ENCODE measurements around the gene DNMT3L. TPM values are rescaled to one million over a fixed set of nuclear protein-coding genes. Genes with fewer than 3 reads are reported as not detected.
"Not testable (repeated sequence)": the region's sequence is repeated elsewhere in the genome, so short reads cannot be mapped to it uniquely, and the experiment has no call there.

Gene DNMT3L
- total RNA-seq, 4 donors from 2014 or later: not detected

GRCh38 chr21:44240353-44240752 is 21.3 kb downstream of the DNMT3L start:
- not testable (repeated sequence) for H3K36me3 ChIP-seq; H3K4me3 ChIP-seq; H3K4me1 ChIP-seq; H3K9me3 ChIP-seq; DNase-seq (ENCODE audit: low spot score in 2 of 2); H3K27ac ChIP-seq; H3K27me3 ChIP-seq
- WGBS: no CpG with 5 or more reads among the region's 46 CpGs

DNA sequence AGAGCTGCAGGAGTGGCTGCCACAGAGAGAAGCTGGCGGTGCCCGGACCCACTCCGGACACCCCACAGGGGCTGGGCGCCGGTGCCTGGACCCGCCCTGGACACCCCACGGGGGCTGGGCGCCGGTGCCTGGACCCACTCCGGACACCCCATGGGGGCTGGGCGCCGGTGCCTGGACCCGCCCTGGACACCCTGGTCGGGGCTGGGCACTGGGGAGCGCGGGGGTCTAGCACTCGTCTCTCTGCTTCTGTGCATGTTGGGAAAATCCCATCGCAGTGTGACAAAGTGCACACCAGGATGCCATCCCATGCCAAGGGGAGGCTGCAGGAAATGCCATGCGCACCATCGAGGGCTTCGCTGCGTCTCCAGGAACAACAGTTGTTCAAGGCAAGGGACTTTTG is 32.1 kb downstream of the DNMT3L start:
- not testable (repeated sequence) for H3K27me3 ChIP-seq; H3K9me3 ChIP-seq; H3K4me3 ChIP-seq; H3K27ac ChIP-seq; H3K4me1 ChIP-seq; H3K36me3 ChIP-seq; DNase-seq (ENCODE audit: low spot score in 2 of 2)
- WGBS: no CpG with 5 or more reads among the region's 22 CpGs

DNA sequence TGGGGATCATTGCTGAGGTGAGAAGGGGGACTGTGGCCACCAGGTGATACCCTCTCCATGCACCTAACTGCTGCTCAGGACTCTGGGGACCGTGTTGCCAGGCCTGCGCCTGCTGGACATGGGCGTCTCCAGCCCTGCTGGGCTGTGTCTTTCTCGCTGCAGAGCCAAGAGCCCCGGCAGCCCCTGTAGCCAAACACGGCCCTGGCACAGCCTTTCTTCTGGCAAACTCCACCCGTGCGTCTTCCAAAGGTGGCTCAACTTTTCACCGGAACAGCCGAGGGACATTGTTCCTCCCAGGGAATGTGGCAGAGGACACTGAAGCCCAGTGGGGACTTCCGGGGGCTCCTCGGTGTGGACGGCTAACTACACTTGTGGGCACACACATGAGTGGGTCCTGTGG is 33.6 kb downstream of the DNMT3L start:
- not testable (repeated sequence) for DNase-seq (ENCODE audit: low spot score in 2 of 2); H3K36me3 ChIP-seq; H3K9me3 ChIP-seq; H3K4me3 ChIP-seq; H3K4me1 ChIP-seq; H3K27ac ChIP-seq; H3K27me3 ChIP-seq
- no CpG with 5 or more reads among the region's 13 CpGs for WGBS

GRCh38 chr21:44227614-44228013 is 34.1 kb downstream of the DNMT3L start:
- peak in 1 of 2 donors; percentile 14 for DNase-seq (ENCODE audit: low spot score in 2 of 2)
- not testable (repeated sequence) for H3K27ac ChIP-seq, H3K27me3 ChIP-seq, H3K36me3 ChIP-seq, H3K9me3 ChIP-seq, H3K4me3 ChIP-seq, H3K4me1 ChIP-seq
- no CpG with 5 or more reads among the region's 9 CpGs for WGBS

DNA sequence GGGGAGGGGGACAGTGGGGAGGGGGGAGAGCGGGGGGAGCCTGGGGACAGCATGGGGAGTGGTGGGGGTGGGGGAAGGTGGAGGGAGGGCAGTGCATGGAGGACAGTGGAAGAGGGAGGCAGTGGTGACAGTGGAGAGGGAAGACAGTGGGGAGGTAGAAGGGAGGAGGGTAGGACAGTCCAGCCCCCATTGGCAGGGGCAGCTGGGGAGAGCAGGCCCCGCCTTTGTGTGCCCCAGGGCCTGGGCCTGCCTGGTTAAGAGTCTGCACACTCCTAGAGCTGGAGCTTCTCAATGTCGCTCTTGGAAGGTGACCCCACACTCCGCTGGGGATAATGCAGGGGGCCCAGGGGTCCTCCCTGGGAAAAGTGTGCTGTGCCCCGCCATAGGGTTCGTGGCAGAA is 36.1 kb downstream of the DNMT3L start:
- H3K9me3 ChIP-seq; H3K4me3 ChIP-seq; H3K36me3 ChIP-seq; H3K27ac ChIP-seq; DNase-seq (ENCODE audit: low spot score in 2 of 2); H3K4me1 ChIP-seq; H3K27me3 ChIP-seq: not testable (repeated sequence)
- no CpG with 5 or more reads among the region's 6 CpGs for WGBS

DNA sequence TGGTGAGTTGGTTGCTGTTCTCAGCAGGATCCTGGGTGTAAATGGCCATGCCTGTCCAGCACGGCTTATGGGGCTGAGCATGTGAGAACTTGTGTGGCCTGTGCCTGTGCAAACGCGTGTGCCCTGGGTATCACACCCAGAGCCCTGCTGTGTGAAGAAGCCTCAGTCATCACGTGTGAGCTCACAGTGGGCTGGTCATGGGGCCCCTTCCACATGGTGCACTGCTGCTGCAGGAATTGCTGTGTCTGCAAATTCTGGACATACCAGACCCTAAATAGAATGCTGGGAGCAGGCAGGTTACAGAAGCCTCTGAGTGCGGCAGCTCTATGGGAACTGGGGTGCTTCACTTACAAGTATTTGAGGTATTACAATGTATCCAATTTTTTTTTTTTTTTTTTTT is 38.4 kb downstream of the DNMT3L start:
- H3K9me3 ChIP-seq; H3K4me1 ChIP-seq; H3K27ac ChIP-seq; H3K4me3 ChIP-seq; H3K27me3 ChIP-seq; H3K36me3 ChIP-seq; DNase-seq (ENCODE audit: low spot score in 2 of 2): not testable (repeated sequence)
- WGBS: no CpG with 5 or more reads among the region's 5 CpGs

DNA sequence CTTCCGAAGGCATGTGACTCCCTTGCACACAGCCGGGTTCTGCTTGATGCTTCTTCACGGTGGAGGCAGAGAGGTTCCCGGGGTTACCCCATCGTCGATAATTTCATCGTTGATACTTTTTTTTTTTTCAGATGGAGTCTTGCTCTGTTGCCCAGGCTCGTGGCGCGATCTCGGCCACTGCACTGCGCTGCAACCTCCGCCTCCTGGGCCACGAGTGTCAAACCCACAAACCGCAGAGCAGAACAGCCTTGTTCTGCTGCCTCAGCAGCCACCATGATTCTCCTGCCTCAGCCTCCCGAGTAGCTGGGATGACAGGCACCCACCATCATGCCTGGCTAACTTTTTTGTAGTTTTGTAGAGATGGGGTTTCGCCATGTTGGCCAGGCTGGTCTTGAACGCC is 41.0 kb downstream of the DNMT3L start:
- no CpG with 5 or more reads among the region's 18 CpGs for WGBS
- not testable (repeated sequence) for H3K27me3 ChIP-seq; DNase-seq (ENCODE audit: low spot score in 2 of 2); H3K27ac ChIP-seq; H3K4me3 ChIP-seq; H3K4me1 ChIP-seq; H3K36me3 ChIP-seq; H3K9me3 ChIP-seq

GRCh38 chr21:44218461-44218860 is 43.2 kb downstream of the DNMT3L start:
- H3K36me3 ChIP-seq; DNase-seq (ENCODE audit: low spot score in 2 of 2); H3K27ac ChIP-seq; H3K4me3 ChIP-seq; H3K27me3 ChIP-seq; H3K9me3 ChIP-seq; H3K4me1 ChIP-seq: not testable (repeated sequence)
- WGBS: no CpG with 5 or more reads among the region's 8 CpGs

DNA sequence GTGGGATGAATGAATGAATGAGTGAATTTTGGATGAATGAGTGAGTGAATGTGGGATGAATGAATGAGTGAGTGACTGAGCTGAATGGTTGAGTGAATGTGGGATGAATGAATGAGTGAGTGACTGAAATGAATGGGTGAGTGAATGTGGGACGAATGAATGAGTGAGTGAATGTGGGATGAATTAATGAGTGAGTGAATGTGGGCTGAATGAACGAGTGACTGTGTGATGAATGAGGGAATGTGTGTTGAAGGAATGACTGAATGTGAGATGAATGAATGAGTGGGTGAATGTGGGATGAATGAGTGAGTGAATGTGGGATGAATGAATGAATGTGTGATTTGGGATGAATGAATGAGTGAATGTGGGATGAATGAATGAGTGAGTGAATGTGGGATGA is 49.7 kb downstream of the DNMT3L start:
- DNase-seq (ENCODE audit: low spot score in 2 of 2); H3K4me3 ChIP-seq; H3K36me3 ChIP-seq; H3K27me3 ChIP-seq; H3K9me3 ChIP-seq; H3K4me1 ChIP-seq; H3K27ac ChIP-seq: not testable (repeated sequence)
- WGBS: 94% methylated on average over 2 of the region's 2 CpGs

GRCh38 chr21:44211574-44211973 is 50.1 kb downstream of the DNMT3L start:
- DNase-seq (ENCODE audit: low spot score in 2 of 2); H3K36me3 ChIP-seq: not testable (repeated sequence)
- WGBS: 100% methylated on average over 1 of the region's 3 CpGs

DNA sequence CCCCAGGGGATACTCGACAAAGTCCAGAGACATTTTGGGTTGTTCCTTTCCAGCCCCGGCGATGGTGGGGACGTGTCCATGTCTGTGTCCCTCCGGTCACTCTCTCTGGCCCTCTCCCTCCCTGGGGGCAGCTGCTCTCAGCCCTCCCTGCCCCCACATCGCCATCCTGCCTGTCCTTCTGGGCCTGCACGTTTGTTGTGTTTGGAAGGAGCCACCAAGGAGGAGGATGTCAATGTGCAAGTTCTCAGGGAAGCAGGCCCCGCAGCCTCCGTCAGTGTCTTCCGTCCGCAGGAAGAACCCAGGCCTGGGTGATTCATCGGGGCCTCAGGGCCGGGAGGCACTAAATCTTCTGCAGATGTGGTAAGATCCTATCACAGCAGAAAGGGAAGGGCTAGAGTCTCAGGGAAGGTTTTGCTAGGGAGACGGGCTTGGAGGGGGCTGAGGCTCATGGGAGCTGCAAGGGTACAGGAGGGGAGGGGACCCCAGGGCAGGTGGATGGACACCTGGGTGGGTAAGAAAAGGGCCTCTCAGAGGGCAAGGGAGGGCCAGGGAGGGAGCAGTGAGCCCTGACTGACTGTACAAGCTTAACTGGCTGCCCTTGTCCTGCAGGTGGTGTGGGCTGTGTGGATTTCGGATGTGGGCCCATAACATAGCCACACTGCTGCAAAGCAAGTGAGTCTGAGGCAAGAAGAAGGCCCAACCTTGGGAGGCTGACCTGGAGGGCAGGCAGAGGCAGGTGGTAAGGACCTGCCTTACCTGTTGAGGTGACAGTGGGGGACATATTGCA is 53.6 kb downstream of the DNMT3L start:
- H3K36me3 ChIP-seq, H3K9me3 ChIP-seq, H3K27me3 ChIP-seq, H3K4me1 ChIP-seq, H3K27ac ChIP-seq, H3K4me3 ChIP-seq: not testable (repeated sequence)
- peak in 1 of 2 donors; percentile 50 for DNase-seq (ENCODE audit: low spot score in 2 of 2)
- WGBS: no CpG with 5 or more reads among the region's 15 CpGs

More at GRCh38 chr21:44211574-44211973, 50.1 kb downstream of the DNMT3L start:
- not testable (repeated sequence) for H3K27me3 ChIP-seq, H3K9me3 ChIP-seq, H3K27ac ChIP-seq, H3K4me1 ChIP-seq, H3K4me3 ChIP-seq

GRCh38 chr21:44206698-44207676 is 54.7 kb downstream of the DNMT3L start:
- DNase-seq (ENCODE audit: low spot score in 2 of 2); H3K4me1 ChIP-seq; H3K9me3 ChIP-seq; H3K27ac ChIP-seq; H3K4me3 ChIP-seq; H3K36me3 ChIP-seq; H3K27me3 ChIP-seq: not testable (repeated sequence)
- WGBS: no CpG with 5 or more reads among the region's 33 CpGs

DNA sequence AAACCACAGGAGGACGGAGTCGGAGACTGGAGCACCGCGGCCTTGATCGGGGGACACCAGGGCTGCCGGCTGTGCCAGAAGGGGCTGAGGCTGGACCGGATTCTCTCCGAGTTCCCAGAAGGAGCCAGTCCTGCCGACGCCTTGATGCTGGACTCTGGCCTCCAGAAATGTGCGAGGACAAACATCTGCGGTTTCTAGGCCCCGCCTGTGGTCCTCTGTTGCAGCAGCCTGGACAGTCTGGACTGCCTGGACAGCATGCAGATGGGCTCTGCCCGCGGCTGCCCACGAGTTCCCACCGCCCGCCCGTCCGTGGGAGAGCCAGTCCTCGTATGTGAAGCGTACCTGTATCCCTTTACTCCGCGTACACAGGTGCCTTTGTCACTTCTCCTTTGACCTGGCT is 55.5 kb downstream of the DNMT3L start:
- H3K9me3 ChIP-seq: not testable (repeated sequence)

DNA sequence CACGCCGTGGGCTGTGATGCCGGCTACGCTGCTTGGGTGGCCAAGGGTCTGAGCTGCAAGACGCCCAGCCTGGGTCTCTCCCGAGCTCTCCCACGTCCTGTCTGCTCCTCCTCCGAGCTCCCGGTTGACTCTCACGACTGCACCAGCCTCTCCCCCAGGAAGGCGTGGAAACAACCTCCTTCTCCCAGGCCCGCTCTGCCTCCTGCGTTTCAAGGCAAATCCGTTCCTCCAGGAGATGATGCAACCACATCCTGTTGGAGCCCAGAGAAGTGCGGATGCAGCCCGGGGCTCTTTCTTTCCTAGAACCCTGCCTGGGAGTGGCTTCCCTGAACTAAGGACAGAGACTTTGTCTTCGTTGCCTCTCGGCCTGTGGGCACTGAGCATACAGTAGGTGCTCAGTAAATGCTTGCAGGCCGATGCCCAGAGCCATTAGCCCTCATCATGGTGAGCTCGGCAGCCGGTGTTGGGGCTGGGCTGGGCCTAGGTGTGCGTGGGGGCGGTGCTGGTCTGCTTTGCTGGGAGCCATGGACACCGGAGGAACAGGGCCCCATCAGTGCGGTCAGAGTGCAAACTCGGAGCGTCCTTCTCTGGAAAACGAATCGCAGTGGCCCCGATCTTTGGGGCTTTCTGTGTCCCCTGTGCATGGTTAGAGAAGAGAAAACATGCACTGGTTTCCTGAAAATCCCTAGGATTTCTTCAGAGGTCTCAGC is 59.0 kb downstream of the DNMT3L start:
- not testable (repeated sequence) for H3K36me3 ChIP-seq; H3K4me1 ChIP-seq; H3K27ac ChIP-seq; H3K4me3 ChIP-seq; DNase-seq (ENCODE audit: low spot score in 2 of 2); H3K27me3 ChIP-seq; H3K9me3 ChIP-seq
- WGBS: no CpG with 5 or more reads among the region's 30 CpGs

More for the DNA sequence above, 55.5 kb downstream of the DNMT3L start:
- not testable (repeated sequence) for H3K27me3 ChIP-seq; H3K4me1 ChIP-seq; H3K36me3 ChIP-seq; H3K4me3 ChIP-seq; DNase-seq (ENCODE audit: low spot score in 2 of 2); H3K27ac ChIP-seq
- no CpG with 5 or more reads among the region's 24 CpGs for WGBS
